IPS-15b (cell line): ENCODE measurements around the gene SLC22A5.

ENCODE experiments used
- H3K27me3 ChIP-seq: one replicate; pipeline ENCODE4 v1.6.1; 2013; ENCODE audit warnings: low read length; ENCODE audit not compliant: control insufficient read depth, insufficient read depth
- H3K36me3 ChIP-seq: one replicate; pipeline ENCODE4 v1.6.1; 2013; ENCODE audit warnings: low read length; ENCODE audit not compliant: control insufficient read depth, insufficient read depth
- H3K4me1 ChIP-seq: one replicate; pipeline ENCODE4 v1.6.1; 2013; ENCODE audit warnings: mild to moderate bottlenecking, low read length; ENCODE audit not compliant: control insufficient read depth, insufficient read depth
- H3K4me3 ChIP-seq: one replicate; pipeline ENCODE4 v1.5.1; 2013; ENCODE audit warnings: low read depth, low read length
- H3K9ac ChIP-seq: one replicate; pipeline ENCODE4 v1.6.1; 2013; ENCODE audit warnings: low read depth, mild to moderate bottlenecking, low read length
- H3K9me3 ChIP-seq: one replicate; pipeline ENCODE4 v1.6.1; 2013; ENCODE audit warnings: mild to moderate bottlenecking, low read length; ENCODE audit not compliant: control insufficient read depth, insufficient read depth

Gene SLC22A5

DNA sequence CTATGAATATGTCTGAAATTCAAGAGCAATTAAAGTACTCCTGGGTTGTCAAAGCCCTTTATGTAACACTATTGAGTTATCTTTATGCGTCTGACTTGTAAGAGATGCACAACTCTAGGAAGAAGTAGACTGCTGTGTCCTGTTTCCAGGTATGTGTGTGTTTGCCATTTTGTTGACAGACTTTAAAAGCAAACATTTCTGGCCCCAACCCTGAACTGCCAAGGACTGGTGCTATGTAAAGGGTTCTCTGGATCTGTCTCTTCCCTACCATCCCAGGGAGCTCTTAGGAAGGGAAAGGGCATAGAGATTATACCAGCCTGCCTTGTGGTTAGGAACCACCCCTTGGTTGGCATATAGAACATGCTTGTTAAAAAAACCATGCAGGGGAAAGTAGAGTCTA is 12.1 kb downstream of the SLC22A5 start:
- H3K9me3 ChIP-seq = no peaks in the 10 kb centered on the region
- H3K4me1 ChIP-seq = no peaks in the 10 kb centered on the region
- H3K36me3 ChIP-seq = no peaks in the 10 kb centered on the region
- H3K9ac ChIP-seq = no peak overlapping the region
- H3K4me3 ChIP-seq = no peak overlapping the region
- H3K27me3 ChIP-seq = no peaks in the 10 kb centered on the region

DNA sequence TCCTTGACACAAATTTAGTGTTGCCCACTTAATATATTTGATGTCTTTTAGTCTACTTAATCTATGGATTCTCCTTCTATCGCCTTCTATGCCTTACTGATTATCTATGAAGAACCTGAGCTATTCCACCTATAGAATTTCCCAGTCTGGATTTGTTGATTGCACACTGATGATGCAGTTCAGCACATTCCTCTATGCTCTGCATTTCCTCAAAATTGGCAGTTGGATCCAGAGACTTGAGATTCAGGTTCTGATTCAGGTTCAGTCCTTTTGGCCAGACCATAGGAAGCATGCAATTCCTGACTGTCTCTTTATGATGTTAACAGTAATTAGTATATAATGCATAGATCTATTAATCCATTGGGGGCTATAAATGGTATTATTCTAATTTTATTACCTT is 13.8 kb downstream of the SLC22A5 start:
- Histone ChIP-seq H3K9me3 (no peaks in the 10 kb centered on the region), H3K36me3 (no peaks in the 10 kb centered on the region), H3K4me1 (peaks cover 9% of the 10 kb centered on the region), H3K4me3 (no peak overlapping the region), H3K27me3 (no peaks in the 10 kb centered on the region), H3K9ac (no peak overlapping the region)

DNA sequence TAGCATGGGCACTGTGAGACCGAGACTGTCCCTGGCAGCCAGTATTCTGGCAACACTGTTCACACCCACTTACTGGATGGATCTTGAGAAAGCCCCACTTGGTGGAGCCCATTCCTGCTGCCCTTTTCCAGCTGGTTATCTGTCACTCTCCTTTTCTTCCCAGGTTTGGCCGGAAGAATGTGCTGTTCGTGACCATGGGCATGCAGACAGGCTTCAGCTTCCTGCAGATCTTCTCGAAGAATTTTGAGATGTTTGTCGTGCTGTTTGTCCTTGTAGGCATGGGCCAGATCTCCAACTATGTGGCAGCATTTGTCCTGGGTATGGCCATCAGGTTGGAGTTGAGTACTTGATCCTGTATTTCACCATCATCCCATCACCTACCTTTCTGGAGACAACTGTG is 14.5 kb downstream of the SLC22A5 start:
- Histone ChIP-seq H3K27me3 (no peaks in the 10 kb centered on the region), H3K36me3 (no peaks in the 10 kb centered on the region), H3K4me3 (no peak overlapping the region), H3K9me3 (no peaks in the 10 kb centered on the region), H3K4me1 (peaks cover 9% of the 10 kb centered on the region), H3K9ac (no peak overlapping the region)

- Histone ChIP-seq H3K4me3 (no peak overlapping the region), H3K4me1 (peaks cover 9% of the 10 kb centered on the region), H3K9me3 (no peaks in the 10 kb centered on the region), H3K9ac (no peak overlapping the region), H3K27me3 (no peaks in the 10 kb centered on the region), H3K36me3 (no peaks in the 10 kb centered on the region)
These were observed 15.1 kb downstream of the SLC22A5 start for GRCh38 chr5:132384506-132385050.

GRCh38 chr5:132385326-132386105 is 16.0 kb downstream of the SLC22A5 start:
- Histone ChIP-seq H3K4me1 (peaks cover 9% of the 10 kb centered on the region), H3K36me3 (no peaks in the 10 kb centered on the region), H3K27me3 (no peaks in the 10 kb centered on the region), H3K4me3 (no peak overlapping the region), H3K9me3 (no peaks in the 10 kb centered on the region), H3K9ac (no peak overlapping the region)

DNA sequence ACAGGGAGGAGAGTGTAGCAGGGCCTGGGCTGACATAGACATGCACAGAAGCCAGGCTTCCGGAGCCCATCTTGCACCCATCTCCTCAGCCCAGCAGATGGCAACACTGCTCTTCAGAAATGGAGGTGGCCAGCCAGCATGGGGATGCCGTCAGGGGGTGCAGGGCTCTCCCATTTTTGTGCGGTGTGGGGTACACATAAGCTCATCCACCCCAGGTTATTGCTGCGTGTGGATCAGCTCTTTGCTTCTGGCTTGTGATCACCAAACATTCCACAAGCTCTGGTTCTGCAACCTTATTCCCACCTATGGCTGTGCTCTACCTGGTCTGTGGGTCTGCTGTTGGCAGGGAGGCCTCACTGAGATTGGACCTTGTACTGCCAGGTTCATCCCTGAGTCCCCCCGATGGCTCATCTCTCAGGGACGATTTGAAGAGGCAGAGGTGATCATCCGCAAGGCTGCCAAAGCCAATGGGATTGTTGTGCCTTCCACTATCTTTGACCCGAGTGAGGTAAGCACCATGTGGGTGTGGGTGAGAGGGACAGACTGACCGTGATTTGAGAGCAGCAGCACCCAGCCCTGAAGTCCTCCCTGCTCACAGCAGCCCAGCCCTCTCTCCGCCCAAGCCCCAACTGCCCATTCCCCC is 17.3 kb downstream of the SLC22A5 start:
- Histone ChIP-seq H3K4me1 (peaks cover 9% of the 10 kb centered on the region), H3K4me3 (no peak overlapping the region), H3K9ac (no peak overlapping the region), H3K9me3 (no peaks in the 10 kb centered on the region), H3K27me3 (no peaks in the 10 kb centered on the region), H3K36me3 (no peaks in the 10 kb centered on the region)

GRCh38 chr5:132387640-132388117 is 18.2 kb downstream of the SLC22A5 start:
- Histone ChIP-seq H3K9me3 (no peaks in the 10 kb centered on the region), H3K9ac (no peak overlapping the region), H3K27me3 (no peaks in the 10 kb centered on the region), H3K4me1 (peaks cover 9% of the 10 kb centered on the region), H3K4me3 (no peak overlapping the region), H3K36me3 (no peaks in the 10 kb centered on the region)

- H3K4me1 ChIP-seq = peaks cover 9% of the 10 kb centered on the region
- no peaks in the 10 kb centered on the region for H3K27me3 ChIP-seq
- H3K4me3 ChIP-seq = no peak overlapping the region
- no peaks in the 10 kb centered on the region for H3K36me3 ChIP-seq
- no peak overlapping the region for H3K9ac ChIP-seq
- H3K9me3 ChIP-seq = no peaks in the 10 kb centered on the region
These were observed 18.9 kb downstream of the SLC22A5 start for GRCh38 chr5:132388244-132389050.

GRCh38 chr5:132389051-132389331 is 19.5 kb downstream of the SLC22A5 start:
- no peak overlapping the region for H3K9ac ChIP-seq
- H3K9me3 ChIP-seq = no peaks in the 10 kb centered on the region
- H3K36me3 ChIP-seq = no peaks in the 10 kb centered on the region
- no peak overlapping the region for H3K4me3 ChIP-seq
- peaks cover 9% of the 10 kb centered on the region for H3K4me1 ChIP-seq
- no peaks in the 10 kb centered on the region for H3K27me3 ChIP-seq

GRCh38 chr5:132389585-132390286 is 20.2 kb downstream of the SLC22A5 start:
- no peaks in the 10 kb centered on the region for H3K27me3 ChIP-seq
- H3K4me1 ChIP-seq = peaks cover 9% of the 10 kb centered on the region
- no peak overlapping the region for H3K9ac ChIP-seq
- H3K9me3 ChIP-seq = no peaks in the 10 kb centered on the region
- no peak overlapping the region for H3K4me3 ChIP-seq
- H3K36me3 ChIP-seq = no peaks in the 10 kb centered on the region

DNA sequence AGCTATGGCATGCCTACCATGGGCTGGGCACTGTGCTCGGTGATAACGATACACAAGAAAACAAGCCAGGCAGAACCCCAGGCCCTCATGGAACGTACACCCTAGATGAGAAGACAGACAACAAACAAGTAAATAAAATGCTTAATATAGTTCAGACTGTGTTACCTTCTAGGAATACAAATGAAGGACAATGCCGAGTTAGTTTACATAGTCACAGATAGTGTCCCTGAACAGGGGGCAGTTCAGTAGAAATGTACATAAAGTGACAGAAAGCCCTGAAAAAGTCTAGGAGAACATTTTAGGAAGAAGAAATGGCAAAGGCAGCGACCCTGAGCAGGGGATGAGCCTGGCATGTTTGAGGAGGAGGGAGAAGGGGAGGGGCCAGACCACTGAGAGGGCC is 21.7 kb downstream of the SLC22A5 start:
- H3K27me3 ChIP-seq = no peaks in the 10 kb centered on the region
- no peaks in the 10 kb centered on the region for H3K9me3 ChIP-seq
- no peak overlapping the region for H3K9ac ChIP-seq
- no peak overlapping the region for H3K4me3 ChIP-seq
- no peaks in the 10 kb centered on the region for H3K36me3 ChIP-seq
- peaks cover 9% of the 10 kb centered on the region for H3K4me1 ChIP-seq
